Measurements from ENCODE around the gene LZTR1. TPM values are rescaled to one million over a fixed set of nuclear protein-coding genes. Genes with fewer than 3 reads are reported as not detected.

Gene LZTR1
- total RNA-seq, 1 experiment from 2014 or later: 37.2 TPM

- BruUV-seq (replicated peaks): no TSS peak
- no peaks in the 10 kb centered on the region for H3K27me3 ChIP-seq (replicated peaks; ENCODE audit: control insufficient read depth, insufficient read depth, low read length)
- POLR2A ChIA-PET: no interaction called here
- Mint-ChIP-seq H3K9me3 (ENCODE audit: unreplicated experiment) (no peaks in the 10 kb centered on the region), H3K27ac (ENCODE audit: unreplicated experiment) (no peak overlapping the region), H3K36me3 (ENCODE audit: insufficient read depth, unreplicated experiment) (peaks cover 10% of the 10 kb centered on the region), H3K4me3 (ENCODE audit: unreplicated experiment) (no peak overlapping the region), H3K27me3 (ENCODE audit: insufficient read depth, unreplicated experiment) (no peaks in the 10 kb centered on the region), H3K4me1 (ENCODE audit: low read depth, unreplicated experiment) (no peaks in the 10 kb centered on the region)
- CTCF ChIA-PET: no interaction called here
- DNase-seq: no peak
- no peaks in the 10 kb centered on the region for H3K9me3 ChIP-seq
- H3K4me3 ChIP-seq (ENCODE audit: low read depth, low read length): no peak overlapping the region
- H3K36me3 ChIP-seq (ENCODE audit: control insufficient read depth, insufficient read depth, low read length): no peaks in the 10 kb centered on the region
- peaks cover 31% of the 10 kb centered on the region for H3K4me1 ChIP-seq
- TF ChIP-seq, protein P1, sequence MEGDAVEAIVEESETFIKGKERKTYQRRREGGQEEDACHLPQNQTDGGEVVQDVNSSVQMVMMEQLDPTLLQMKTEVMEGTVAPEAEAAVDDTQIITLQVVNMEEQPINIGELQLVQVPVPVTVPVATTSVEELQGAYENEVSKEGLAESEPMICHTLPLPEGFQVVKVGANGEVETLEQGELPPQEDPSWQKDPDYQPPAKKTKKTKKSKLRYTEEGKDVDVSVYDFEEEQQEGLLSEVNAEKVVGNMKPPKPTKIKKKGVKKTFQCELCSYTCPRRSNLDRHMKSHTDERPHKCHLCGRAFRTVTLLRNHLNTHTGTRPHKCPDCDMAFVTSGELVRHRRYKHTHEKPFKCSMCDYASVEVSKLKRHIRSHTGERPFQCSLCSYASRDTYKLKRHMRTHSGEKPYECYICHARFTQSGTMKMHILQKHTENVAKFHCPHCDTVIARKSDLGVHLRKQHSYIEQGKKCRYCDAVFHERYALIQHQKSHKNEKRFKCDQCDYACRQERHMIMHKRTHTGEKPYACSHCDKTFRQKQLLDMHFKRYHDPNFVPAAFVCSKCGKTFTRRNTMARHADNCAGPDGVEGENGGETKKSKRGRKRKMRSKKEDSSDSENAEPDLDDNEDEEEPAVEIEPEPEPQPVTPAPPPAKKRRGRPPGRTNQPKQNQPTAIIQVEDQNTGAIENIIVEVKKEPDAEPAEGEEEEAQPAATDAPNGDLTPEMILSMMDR (IDR thresholded peaks at IDR 0.05; ENCODE audit: insufficient read depth in 1 of 2, low read depth in 1 of 2, low read length in 1 of 2, severe bottlenecking in 1 of 2, unreplicated experiment in 1 of 2): no peak
- intact Hi-C loops (cut with micrococcal nuclease; ENCODE audit: unreplicated experiment): no loop called here
Observed at GRCh38 chr22:21030621-21031544, 48.8 kb downstream of the LZTR1 start.

GRCh38 chr22:21031545-21032036 is 49.5 kb downstream of the LZTR1 start:
- Histone ChIP-seq H3K4me1 (peaks cover 24% of the 10 kb centered on the region), H3K27me3 (replicated peaks; ENCODE audit: control insufficient read depth, insufficient read depth, low read length) (no peaks in the 10 kb centered on the region), H3K36me3 (ENCODE audit: control insufficient read depth, insufficient read depth, low read length) (no peaks in the 10 kb centered on the region), H3K4me3 (ENCODE audit: low read depth, low read length) (peak overlapping the region; percentile 35; the same call in 1 of the 2 replicates), H3K9me3 (no peaks in the 10 kb centered on the region)
- peaks cover 6% of the 10 kb centered on the region for H3K36me3 Mint-ChIP-seq (ENCODE audit: insufficient read depth, unreplicated experiment)
- H3K4me1 Mint-ChIP-seq (ENCODE audit: low read depth, unreplicated experiment): no peaks in the 10 kb centered on the region
- ChIA-PET CTCF (no interaction called here), POLR2A (no interaction called here)
- no peak for DNase-seq
- intact Hi-C loops (cut with micrococcal nuclease; ENCODE audit: unreplicated experiment): no loop called here
- no TSS peak for BruUV-seq (replicated peaks)
- H3K4me3 Mint-ChIP-seq (ENCODE audit: unreplicated experiment): peak overlapping the region; percentile 62
- no peaks in the 10 kb centered on the region for H3K27me3 Mint-ChIP-seq (ENCODE audit: insufficient read depth, unreplicated experiment)
- TF ChIP-seq, protein P1 (IDR thresholded peaks at IDR 0.05; ENCODE audit: insufficient read depth in 1 of 2, low read depth in 1 of 2, low read length in 1 of 2, severe bottlenecking in 1 of 2, unreplicated experiment in 1 of 2): no peak
- no peak overlapping the region for H3K27ac Mint-ChIP-seq (ENCODE audit: unreplicated experiment)
- no peaks in the 10 kb centered on the region for H3K9me3 Mint-ChIP-seq (ENCODE audit: unreplicated experiment)

DNA sequence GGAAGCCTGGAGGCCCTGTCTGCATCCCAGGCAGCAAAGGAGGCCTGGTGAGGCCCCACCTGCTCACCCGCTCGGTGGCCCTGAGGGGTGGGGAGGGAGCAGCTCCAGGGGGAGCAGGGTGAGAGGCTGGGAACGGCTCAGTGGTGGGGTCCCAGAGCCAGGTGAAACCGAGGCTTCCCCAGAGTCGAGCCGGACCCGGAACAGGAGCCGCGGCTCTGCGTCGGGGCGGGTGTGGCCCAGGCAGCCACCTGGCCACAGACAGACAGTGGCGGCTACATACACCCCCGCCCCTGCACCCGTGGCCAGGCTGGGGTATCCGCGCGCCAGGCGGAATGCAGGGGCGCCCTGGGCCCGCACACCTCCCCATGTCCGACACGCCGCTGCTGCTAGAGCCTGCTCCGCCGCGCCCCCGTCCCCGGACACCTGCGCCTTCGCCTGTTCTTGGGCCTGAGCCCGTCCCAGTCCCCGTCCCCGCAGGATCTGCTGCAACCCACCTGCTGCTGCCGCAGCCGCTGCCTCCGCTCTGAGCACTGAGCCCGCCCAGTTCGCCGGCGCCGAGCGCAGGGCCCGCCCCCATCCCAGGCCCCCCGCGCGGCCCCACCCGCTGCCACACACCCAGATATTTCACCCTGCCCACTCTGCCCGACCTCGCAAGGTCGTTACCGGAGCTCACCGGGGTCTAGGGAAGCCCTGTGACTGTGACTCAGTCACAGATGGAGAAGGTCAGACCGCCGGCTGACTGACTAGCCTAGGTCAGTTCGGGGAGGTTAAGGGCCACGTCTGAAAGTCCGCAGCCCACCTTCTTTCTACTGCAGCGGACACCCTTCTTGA is 50.2 kb downstream of the LZTR1 start, which contains the start of gene SLC7A4:
Gene SLC7A4, minus strand, starts transcription at position 525 of the 831 bp plus-strand sequence. CDS start 749 bp downstream, outside the sequence.
- Histone ChIP-seq H3K4me1 (peaks cover 24% of the 10 kb centered on the region), H3K36me3 (ENCODE audit: control insufficient read depth, insufficient read depth, low read length) (no peaks in the 10 kb centered on the region), H3K9me3 (no peaks in the 10 kb centered on the region), H3K4me3 (ENCODE audit: low read depth, low read length) (peak within 1 kb of the TSS; percentile 35), H3K27me3 (replicated peaks; ENCODE audit: control insufficient read depth, insufficient read depth, low read length) (no peaks in the 10 kb centered on the region)
- intact Hi-C loops (cut with micrococcal nuclease; ENCODE audit: unreplicated experiment): no loop called here
- Mint-ChIP-seq H3K4me3 (ENCODE audit: unreplicated experiment) (peak within 1 kb of the TSS; percentile 62), H3K27me3 (ENCODE audit: insufficient read depth, unreplicated experiment) (no peaks in the 10 kb centered on the region), H3K4me1 (ENCODE audit: low read depth, unreplicated experiment) (no peaks in the 10 kb centered on the region), H3K36me3 (ENCODE audit: insufficient read depth, unreplicated experiment) (peaks cover 6% of the 10 kb centered on the region), H3K9me3 (ENCODE audit: unreplicated experiment) (no peaks in the 10 kb centered on the region), H3K27ac (ENCODE audit: unreplicated experiment) (no peak within 1 kb of the TSS)
- BruUV-seq (replicated peaks): no TSS peak
- TF ChIP-seq, protein P1 (IDR thresholded peaks at IDR 0.05; ENCODE audit: insufficient read depth in 1 of 2, low read depth in 1 of 2, low read length in 1 of 2, severe bottlenecking in 1 of 2, unreplicated experiment in 1 of 2): no peak
- ChIA-PET POLR2A (no interaction called here), CTCF (no interaction called here)
- no peak for DNase-seq

Data from Caco-2 (cell line).